Activated CD4-positive, alpha-beta memory T cell treated with anti-CD3 and anti-CD28 coated beads, Interleukin-2, amount 10 ng/mL, durations not matched to agents 7 days and 5 days (primary cell): ENCODE results near the gene HIGD1A. TPM values are rescaled to one million over a fixed set of nuclear protein-coding genes. Genes with fewer than 3 reads are reported as not detected.
A peak's percentile ranks its signal among the peaks of the same experiment; 100 is the strongest.

ENCODE experiments used
- CTCF ChIA-PET: fragments of 350-600 bp; sonication (Branson Sonifier 250); formaldehyde crosslinking; loops from one replicate; lab custom pipeline; 2021; ENCODE audit warnings: antibody characterized with exemption, inconsistent platforms; lab: Charles Lee
- POLR2A ChIA-PET: fragments of 350-600 bp; sonication (Branson Sonifier 250); formaldehyde crosslinking; loops from one replicate; lab custom pipeline; 2021; ENCODE audit warnings: antibody characterized with exemption; lab: Charles Lee
- DNase-seq: peaks from one replicate; pipeline ENCODE4 v3.0.0-alpha.2; 2020
- H3K27ac Mint-ChIP-seq: one replicate; pipeline ENCODE4 v1.8.0; 2021; ENCODE audit warnings: mild to moderate bottlenecking, mixed read lengths
- H3K27me3 Mint-ChIP-seq: one replicate; pipeline ENCODE4 v1.8.0; 2021; ENCODE audit warnings: mixed read lengths
- H3K36me3 Mint-ChIP-seq: one replicate; pipeline ENCODE4 v1.8.0; 2021; ENCODE audit warnings: low read depth, mixed read lengths
- H3K4me1 Mint-ChIP-seq: one replicate; pipeline ENCODE4 v1.8.0; 2021; ENCODE audit warnings: mixed read lengths
- H3K4me3 Mint-ChIP-seq: one replicate; pipeline ENCODE4 v1.8.0; 2021; ENCODE audit warnings: mild to moderate bottlenecking, mixed read lengths
- H3K9me3 Mint-ChIP-seq: one replicate; pipeline ENCODE4 v1.8.0; 2021; ENCODE audit warnings: mixed read lengths
- total RNA-seq, 2 experiments: library from RNA; stranded (reverse); gene quantifications; one replicate each; pipeline ENCODE4 v1.2.3, GENCODE V29; 2021

The HIGD1A gene
- total RNA-seq, 2 experiments from 2014 or later, result 56.9 to 61.2 TPM

DNA sequence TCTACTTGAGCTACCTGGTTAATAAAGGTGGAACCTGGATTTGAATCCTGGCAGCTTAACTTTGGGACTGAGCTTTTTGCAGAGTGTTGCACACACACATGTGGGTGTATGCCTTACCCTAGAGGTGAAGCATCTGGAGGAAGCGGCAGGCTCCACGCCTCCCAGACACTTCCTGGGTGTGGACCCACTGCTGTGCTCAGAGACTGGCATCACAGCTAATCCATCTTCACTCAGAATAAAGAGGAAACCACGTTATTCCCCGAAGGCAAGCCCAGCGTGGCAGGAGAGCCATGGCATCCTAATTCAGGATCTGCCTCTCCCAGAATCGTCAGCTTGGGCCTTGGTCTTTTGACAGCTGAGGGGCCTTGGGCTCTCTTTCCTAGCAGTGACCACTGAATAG, 56.7 kb downstream of the HIGD1A start:
- POLR2A ChIA-PET, result interaction anchor here (1.2 to 2.6 kb wide), 4 partner anchors 8 to 157 kb away, joined by 4 to 9 read pairs (median 6); partner anchors contain the start of genes NKTR and SS18L2
- no peaks in the 10 kb centered on the region for H3K9me3 Mint-ChIP-seq
- peaks cover 43% of the 10 kb centered on the region for H3K4me1 Mint-ChIP-seq
- no peaks in the 10 kb centered on the region for H3K27me3 Mint-ChIP-seq
- no peak overlapping the region for H3K4me3 Mint-ChIP-seq
- H3K27ac Mint-ChIP-seq, result peak overlapping the region; percentile 70
- H3K36me3 Mint-ChIP-seq, result no peaks in the 10 kb centered on the region
- CTCF ChIA-PET, result interaction anchor here (0.6 to 6.1 kb wide), 10 partner anchors 8 to 229 kb away, joined by 3 to 57 read pairs (median 3); partner anchors contain the start of genes NKTR and SEC22C
- DNase-seq, result peak; percentile 63

DNA sequence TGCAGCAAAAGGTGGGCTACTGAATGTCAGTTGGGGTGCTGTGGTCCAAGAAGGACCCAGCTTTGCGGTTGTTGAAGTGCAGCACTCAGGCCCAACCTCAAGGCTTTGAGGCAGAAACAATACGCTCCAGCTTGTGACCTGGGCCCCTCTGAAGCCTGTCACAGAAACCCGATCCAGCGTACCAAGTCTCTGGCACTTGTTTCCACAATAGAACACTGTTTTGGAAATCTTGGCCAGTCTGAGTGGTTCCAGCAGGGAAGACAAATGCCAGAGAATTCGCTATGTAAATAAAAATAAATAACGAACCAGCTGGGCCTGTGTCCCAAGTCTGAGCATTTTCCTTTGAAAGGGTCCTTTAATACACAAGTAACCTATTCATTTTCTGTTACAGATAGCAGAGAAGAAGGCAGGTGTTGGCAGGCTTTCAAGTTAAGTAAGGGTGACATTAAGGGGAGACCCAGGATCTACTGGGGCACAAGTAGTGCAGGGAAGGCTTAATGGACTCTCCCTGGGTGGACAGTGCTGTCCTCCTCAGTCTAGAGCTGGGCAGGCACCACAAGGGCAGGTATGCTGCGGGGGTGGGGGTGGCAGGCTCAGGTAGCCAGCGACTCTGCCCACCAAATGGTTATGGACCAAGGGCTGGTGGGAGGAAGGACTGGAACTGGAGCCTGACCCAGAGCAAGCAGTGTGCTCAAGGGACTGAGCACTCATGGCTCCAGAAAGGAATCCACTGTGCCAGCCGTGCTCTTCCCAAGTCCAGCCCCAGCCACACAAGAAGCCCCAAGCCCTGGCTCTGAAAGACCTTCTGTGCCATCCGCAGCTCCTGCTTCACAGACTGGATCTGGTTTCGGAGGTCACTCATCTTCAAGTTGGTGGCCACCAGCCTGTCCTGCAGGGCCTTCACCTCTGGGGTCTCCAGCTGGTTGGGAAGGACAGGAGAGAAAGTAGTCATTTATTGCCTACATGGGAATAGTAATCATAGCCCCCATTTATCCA, 57.5 kb downstream of the HIGD1A start:
- Mint-ChIP-seq H3K4me3 (no peak overlapping the region), H3K9me3 (no peaks in the 10 kb centered on the region), H3K27me3 (no peaks in the 10 kb centered on the region), H3K36me3 (no peaks in the 10 kb centered on the region), H3K27ac (peak overlapping the region; percentile 70), H3K4me1 (peaks cover 43% of the 10 kb centered on the region)
- DNase-seq, result no peak
- ChIA-PET CTCF (interaction anchor here (0.6 to 6.1 kb wide), 16 partner anchors 8 to 229 kb away, joined by 3 to 57 read pairs (median 4); partner anchors contain the start of genes NKTR, SEC22C and SS18L2), POLR2A (interaction anchor here (1.2 to 2.6 kb wide), 4 partner anchors 9 to 156 kb away, joined by 4 to 9 read pairs (median 6); partner anchors contain the start of genes NKTR and SS18L2)

DNA sequence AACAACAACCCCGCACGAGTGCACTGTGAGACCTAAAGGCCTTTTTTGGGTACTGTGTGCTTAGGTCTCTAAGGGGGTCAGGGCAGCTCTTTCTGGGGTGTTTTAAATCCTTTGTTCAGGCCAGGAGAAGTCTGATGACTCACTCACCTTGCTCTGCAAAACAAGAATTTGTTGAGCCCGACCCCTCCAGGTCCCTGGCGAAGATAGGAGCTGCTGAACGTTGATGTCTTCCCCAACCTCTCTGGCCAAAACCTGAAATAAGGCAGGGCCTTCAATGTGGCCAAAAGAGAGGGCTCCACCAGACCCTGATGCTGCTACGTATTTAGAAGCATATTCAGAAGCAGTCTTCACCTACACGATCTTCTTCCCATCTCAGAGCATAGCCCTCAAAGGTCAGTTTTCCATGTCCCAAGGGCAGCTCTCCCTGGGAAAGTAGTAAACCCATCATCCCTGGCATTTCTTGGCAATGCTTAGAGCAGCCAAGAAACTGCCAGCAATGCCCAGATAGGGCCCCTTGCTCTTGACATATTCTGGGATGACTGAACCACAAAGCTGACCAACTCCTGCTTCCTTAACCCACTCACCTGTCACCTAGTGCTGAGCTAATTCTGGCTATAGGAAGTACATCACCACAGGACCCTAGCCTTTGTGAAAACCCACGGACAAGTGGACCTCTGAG, 58.4 kb downstream of the HIGD1A start:
- ChIA-PET CTCF (interaction anchor here (0.9 to 6.1 kb wide), 16 partner anchors 10 to 200 kb away, joined by 3 to 57 read pairs (median 4); partner anchors contain the start of genes SEC22C and SS18L2), POLR2A (interaction anchor here (1.8 to 2.6 kb wide), 2 partner anchors 10 to 145 kb away, joined by 5 to 9 read pairs; partner anchors contain the start of gene NKTR)
- Mint-ChIP-seq H3K36me3 (no peaks in the 10 kb centered on the region), H3K27ac (no peak overlapping the region), H3K9me3 (no peaks in the 10 kb centered on the region), H3K4me3 (no peak overlapping the region), H3K27me3 (no peaks in the 10 kb centered on the region), H3K4me1 (peaks cover 43% of the 10 kb centered on the region)
- no peak for DNase-seq

DNA sequence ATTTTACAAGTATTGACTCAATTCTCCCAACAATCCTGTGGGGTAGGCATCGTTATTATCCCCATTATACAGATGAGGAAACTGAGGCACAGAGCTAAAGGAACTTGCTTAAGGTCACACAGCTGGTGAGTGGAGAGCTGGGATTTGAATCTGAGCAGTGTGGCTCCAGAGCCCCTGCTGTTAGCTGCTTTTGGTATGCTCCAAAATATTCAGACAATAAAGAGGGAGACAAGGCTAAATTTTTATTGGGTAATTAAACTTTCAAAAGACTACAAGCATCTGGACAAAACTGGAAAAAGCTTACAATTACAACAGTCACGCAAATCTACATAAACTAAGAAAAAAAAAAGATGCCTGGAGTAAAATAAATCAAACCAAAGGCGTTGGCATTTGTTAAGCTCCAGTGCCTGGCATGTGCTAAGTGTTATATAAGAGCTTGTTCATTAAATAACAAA, 59.0 kb downstream of the HIGD1A start:
- peaks cover 43% of the 10 kb centered on the region for H3K4me1 Mint-ChIP-seq
- ChIA-PET POLR2A (interaction anchor here (0.9 to 2.6 kb wide), 3 partner anchors 91 to 190 kb away, joined by 3 to 9 read pairs (median 4); partner anchors contain the start of genes NKTR and ZBTB47), CTCF (interaction anchor here (0.9 to 6.1 kb wide), 18 partner anchors 10 to 243 kb away, joined by 3 to 57 read pairs (median 4); partner anchors contain the start of genes SEC22C, SS18L2 and VIPR1)
- no peak overlapping the region for H3K27ac Mint-ChIP-seq
- no peak overlapping the region for H3K4me3 Mint-ChIP-seq
- H3K36me3 Mint-ChIP-seq, result no peaks in the 10 kb centered on the region
- no peaks in the 10 kb centered on the region for H3K9me3 Mint-ChIP-seq
- no peak for DNase-seq
- no peaks in the 10 kb centered on the region for H3K27me3 Mint-ChIP-seq

DNA sequence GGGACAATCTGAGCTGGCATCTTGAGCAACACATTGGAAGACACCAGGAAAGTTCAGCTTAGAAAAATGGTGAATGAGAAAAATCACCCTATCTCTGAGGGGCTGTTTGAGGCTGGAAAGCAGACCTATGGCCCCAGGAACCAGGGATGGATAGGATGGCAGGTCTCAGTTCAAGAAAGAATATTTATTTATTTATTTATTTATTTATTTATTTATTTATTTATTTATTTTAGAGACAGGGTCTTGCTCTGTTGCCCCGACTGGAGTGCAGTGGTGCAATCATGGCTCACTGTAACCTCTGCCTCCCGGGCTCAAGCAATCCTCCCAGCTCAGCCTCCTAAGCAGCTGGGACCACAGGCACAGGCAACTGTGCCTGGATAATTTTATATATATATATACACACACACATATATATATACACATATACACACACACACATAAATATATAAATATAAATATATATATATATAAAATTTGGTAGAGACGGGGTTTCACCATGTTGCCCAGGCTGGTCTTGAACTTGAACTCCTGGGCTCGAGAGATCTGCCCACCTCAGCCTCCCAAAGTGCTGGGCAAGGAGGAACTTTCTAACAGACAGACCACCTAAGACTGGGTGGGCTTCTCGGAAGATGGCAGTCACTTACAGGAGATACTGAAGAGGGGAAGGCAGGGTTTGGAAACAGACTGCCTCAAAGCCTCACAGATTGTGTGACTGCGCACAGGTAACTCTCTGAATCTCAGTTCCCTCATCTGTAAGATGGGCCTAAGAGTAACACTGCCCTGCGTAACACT, 60.9 kb downstream of the HIGD1A start:
- H3K9me3 Mint-ChIP-seq, result no peaks in the 10 kb centered on the region
- H3K36me3 Mint-ChIP-seq, result no peaks in the 10 kb centered on the region
- POLR2A ChIA-PET, result interaction anchor here (0.9 to 1.5 kb wide), 2 partner anchors 89 to 143 kb away, joined by 3 to 4 read pairs; partner anchors contain the start of genes NKTR and ZBTB47
- peaks cover 32% of the 10 kb centered on the region for H3K4me1 Mint-ChIP-seq
- H3K27ac Mint-ChIP-seq, result no peak overlapping the region
- peaks cover 2% of the 10 kb centered on the region for H3K27me3 Mint-ChIP-seq
- no peak overlapping the region for H3K4me3 Mint-ChIP-seq
- no peak for DNase-seq
- CTCF ChIA-PET, result interaction anchor here (1.0 to 6.1 kb wide), 10 partner anchors 9 to 242 kb away, joined by 3 to 57 read pairs (median 4); no protein-coding TSS in a partner anchor

DNA sequence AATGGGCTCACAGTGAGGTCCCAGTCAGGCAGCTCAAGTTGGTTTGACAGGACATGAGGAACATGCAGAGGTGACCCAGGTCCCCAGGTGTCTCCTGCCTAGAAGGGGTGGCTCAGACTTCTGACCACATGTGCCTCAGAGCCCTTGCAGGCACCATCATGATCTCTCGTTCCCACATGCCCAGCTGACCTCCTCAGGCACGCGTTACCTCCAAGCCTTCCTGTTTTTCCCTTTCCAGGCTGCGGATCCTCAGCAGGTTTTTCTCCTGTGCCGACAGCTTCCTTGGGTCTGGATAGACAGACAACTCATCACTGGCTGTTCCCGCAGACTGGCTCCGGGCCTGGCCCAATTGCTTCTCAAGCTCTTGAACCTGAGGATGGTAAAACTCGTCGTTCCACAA, 61.6 kb downstream of the HIGD1A start:
- Mint-ChIP-seq H3K4me1 (peaks cover 25% of the 10 kb centered on the region), H3K36me3 (no peaks in the 10 kb centered on the region), H3K27ac (no peak overlapping the region), H3K4me3 (no peak overlapping the region), H3K9me3 (no peaks in the 10 kb centered on the region), H3K27me3 (peaks cover 3% of the 10 kb centered on the region)
- DNase-seq, result no peak
- POLR2A ChIA-PET, result interaction anchor here (0.9 kb wide), 1 partner anchor 142 kb away, joined by 3 read pairs; the partner anchor contains the start of gene NKTR
- CTCF ChIA-PET, result interaction anchor here (1.1 to 6.1 kb wide), 3 partner anchors 13 to 139 kb away, joined by 3 to 57 read pairs (median 4); no protein-coding TSS in a partner anchor

DNA sequence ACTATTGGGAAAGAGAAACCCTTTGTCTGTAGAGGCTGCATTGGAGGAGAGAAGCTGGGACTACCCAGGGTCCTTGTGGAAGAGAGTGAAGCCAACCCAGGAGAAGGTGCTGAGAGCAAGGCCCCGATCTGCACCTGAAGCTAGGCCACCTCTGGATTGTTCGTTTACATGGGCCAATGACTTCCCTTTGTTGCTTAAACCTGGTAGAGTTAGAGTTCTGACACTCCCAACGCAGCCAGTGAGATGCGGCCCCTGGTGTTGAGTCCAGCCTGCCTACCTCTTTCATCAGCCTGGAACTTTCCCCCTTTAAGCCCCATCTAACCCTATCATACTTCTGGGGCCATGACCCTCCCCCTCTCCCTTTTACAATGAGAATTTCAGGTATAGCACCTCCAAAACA, 62.0 kb downstream of the HIGD1A start:
- no peaks in the 10 kb centered on the region for H3K9me3 Mint-ChIP-seq
- H3K4me1 Mint-ChIP-seq, result peaks cover 21% of the 10 kb centered on the region
- POLR2A ChIA-PET, result no interaction called here
- peaks cover 3% of the 10 kb centered on the region for H3K27me3 Mint-ChIP-seq
- no peak overlapping the region for H3K27ac Mint-ChIP-seq
- H3K4me3 Mint-ChIP-seq, result no peak overlapping the region
- CTCF ChIA-PET, result interaction anchor here (1.1 to 6.1 kb wide), 3 partner anchors 14 to 139 kb away, joined by 3 to 57 read pairs (median 4); no protein-coding TSS in a partner anchor
- no peaks in the 10 kb centered on the region for H3K36me3 Mint-ChIP-seq
- DNase-seq, result no peak

DNA sequence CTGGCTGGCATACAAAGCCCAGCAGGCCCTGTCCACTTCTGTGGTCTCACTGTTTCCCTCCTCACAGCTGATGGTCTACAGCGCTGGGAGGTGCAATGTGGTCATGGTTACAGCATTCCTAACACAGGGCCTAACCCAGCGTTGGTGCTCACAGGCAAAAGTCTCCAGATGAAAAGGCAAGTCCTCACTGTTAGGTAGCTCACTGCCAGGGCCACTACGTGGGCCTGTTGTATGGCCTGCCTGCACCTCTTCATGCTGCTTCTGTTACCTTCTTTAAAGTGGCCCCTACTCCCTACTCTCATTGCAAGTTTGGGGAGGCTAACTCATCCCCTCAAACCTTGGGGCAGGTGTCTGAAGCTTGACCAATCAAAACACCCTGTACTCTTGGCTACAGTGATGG, 62.5 kb downstream of the HIGD1A start:
- Mint-ChIP-seq H3K27me3 (peaks cover 3% of the 10 kb centered on the region), H3K4me3 (no peak overlapping the region), H3K36me3 (no peaks in the 10 kb centered on the region), H3K27ac (no peak overlapping the region), H3K9me3 (no peaks in the 10 kb centered on the region), H3K4me1 (peaks cover 16% of the 10 kb centered on the region)
- ChIA-PET CTCF (interaction anchor here (1.1 to 1.5 kb wide), 2 partner anchors 81 to 140 kb away, joined by 3 to 4 read pairs; no protein-coding TSS in a partner anchor), POLR2A (no interaction called here)
- DNase-seq, result no peak

DNA sequence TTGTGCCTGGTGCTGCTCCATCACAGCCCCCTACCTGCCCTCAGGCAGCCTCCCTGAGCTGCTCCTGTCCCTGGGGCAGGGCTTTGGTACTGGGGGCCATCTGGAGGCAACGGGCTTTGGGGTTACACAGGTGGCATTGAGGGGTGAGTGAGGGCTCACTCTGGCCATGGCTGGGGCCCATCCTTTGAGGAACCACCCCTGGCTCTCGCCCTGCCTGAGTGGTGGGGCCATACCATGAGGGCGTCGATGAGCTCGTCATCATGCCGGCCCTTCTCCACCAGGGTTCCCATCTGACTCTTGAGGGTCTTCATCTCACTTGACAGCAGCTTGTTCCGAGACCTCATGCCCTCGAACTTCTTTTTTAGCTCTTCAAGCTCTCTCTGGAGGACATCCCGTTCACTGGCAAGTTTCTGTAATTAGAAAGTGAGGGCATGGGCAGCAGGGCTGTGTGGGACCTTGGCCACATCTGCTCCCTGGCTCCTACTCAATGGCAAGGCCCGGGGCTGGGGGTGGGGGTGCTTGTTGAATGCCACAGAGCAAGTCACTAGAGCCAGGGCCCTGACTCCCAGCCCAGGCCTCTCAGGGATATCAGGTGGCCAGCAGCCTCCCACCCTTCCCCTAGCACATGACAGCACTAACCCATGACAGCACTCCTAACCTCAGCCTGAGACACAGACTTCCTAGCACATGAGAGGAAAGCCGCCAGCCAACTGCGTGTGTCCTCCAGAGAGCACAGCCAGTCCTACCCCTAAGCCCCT, 64.7 kb downstream of the HIGD1A start:
- CTCF ChIA-PET, result interaction anchor here (1.0 kb wide), 2 partner anchors 8 to 18 kb away, joined by 3 read pairs; no protein-coding TSS in a partner anchor
- Mint-ChIP-seq H3K9me3 (no peaks in the 10 kb centered on the region), H3K27ac (no peak overlapping the region), H3K27me3 (peaks cover 3% of the 10 kb centered on the region), H3K36me3 (no peaks in the 10 kb centered on the region), H3K4me1 (peaks cover 6% of the 10 kb centered on the region), H3K4me3 (no peak overlapping the region)
- DNase-seq, result no peak
- POLR2A ChIA-PET, result no interaction called here

DNA sequence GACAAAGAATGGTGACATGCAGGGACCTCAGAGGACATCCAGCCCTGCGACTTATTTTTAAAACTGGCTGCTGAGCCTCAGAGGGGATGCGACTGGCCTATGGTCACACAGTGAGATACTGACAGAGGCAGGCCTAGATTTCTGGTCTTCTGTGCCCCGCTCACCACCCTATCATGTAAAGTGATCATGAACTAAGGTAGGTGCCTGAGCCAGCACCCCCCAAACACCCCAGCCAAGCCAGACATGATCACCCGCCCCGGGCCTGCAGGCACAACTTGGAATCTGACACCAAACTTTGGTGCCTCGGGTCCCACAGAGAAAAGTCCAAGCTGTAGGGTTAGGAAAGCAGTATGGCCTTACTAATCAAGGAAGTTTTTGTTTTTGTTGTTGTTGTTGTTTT, 67.8 kb downstream of the HIGD1A start:
- H3K4me3 Mint-ChIP-seq, result no peak overlapping the region
- ChIA-PET CTCF (no interaction called here), POLR2A (interaction anchor here (1.5 kb wide), 1 partner anchor 95 kb away, joined by 3 read pairs; no protein-coding TSS in a partner anchor)
- H3K9me3 Mint-ChIP-seq, result no peaks in the 10 kb centered on the region
- H3K27me3 Mint-ChIP-seq, result peaks cover 3% of the 10 kb centered on the region
- DNase-seq, result no peak
- H3K27ac Mint-ChIP-seq, result no peak overlapping the region
- H3K36me3 Mint-ChIP-seq, result no peaks in the 10 kb centered on the region
- no peaks in the 10 kb centered on the region for H3K4me1 Mint-ChIP-seq

DNA sequence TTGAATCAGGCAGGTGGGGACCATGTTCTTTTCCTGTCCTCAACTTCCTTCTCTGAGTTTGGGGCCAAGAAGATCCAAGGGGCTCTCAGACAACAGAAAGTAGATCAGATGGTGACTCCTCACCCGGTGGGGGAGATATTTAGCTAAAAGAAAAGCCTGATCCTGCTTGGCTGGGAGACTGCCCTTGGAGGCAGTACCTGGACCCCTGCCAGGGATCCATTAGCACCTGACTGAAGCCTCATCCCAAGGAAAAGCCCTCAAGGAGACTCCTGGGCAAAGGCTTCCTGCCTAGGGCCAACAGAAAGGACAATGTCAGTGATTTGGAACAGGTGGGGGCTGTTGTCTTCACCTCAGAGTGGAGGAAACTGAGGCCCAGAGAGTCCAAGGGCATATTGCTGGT, 68.2 kb downstream of the HIGD1A start:
- ChIA-PET POLR2A (interaction anchor here (1.5 kb wide), 1 partner anchor 94 kb away, joined by 3 read pairs; no protein-coding TSS in a partner anchor), CTCF (interaction anchor here (1.3 kb wide), 1 partner anchor 9 kb away, joined by 4 read pairs; no protein-coding TSS in a partner anchor)
- H3K27ac Mint-ChIP-seq, result no peak overlapping the region
- no peak overlapping the region for H3K4me3 Mint-ChIP-seq
- no peak for DNase-seq
- no peaks in the 10 kb centered on the region for H3K9me3 Mint-ChIP-seq
- peaks cover 3% of the 10 kb centered on the region for H3K27me3 Mint-ChIP-seq
- H3K4me1 Mint-ChIP-seq, result no peaks in the 10 kb centered on the region
- no peaks in the 10 kb centered on the region for H3K36me3 Mint-ChIP-seq
